ENCODE measurements around the gene ALKBH7.
"Not testable (repeated sequence)": the region's sequence is repeated elsewhere in the genome, so short reads cannot be mapped to it uniquely, and the experiment has no call there.

Gene ALKBH7

DNA sequence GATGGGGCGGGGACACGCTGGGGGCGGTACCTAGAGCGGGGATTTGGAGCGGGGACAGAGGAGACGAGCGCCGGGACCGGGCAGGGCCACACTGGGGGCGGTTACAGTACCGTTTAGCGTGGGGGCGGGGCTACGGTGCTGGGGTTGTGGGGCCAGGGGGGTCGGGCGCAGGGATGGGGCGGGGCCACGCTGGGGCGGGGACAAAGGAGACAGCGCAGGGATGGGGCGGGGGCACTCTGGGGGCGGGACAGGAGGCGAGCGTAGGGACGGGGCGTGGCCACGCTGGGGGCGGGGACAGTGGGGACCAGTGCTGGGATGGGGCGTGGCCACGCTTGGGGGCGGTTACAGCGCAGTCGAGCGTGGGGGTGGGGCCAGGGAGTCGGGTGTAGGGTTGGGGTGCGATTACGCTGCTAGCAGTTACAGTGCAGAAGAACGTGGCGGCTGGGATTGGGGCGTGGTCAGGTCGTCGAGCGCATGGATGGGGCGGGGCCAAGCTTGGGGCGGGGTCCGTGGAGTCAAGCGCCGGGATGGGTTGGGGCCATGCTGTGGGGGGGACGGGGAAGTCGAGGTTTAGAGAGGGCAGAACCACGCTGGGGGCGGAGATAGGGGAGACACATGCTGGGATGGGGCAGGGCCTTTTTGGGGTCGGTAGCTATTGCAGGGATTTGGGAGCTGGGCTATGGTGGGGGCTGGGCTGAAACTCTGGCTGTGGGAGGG lies 660 bp downstream of the ALKBH7 start:
- peak; percentile 99 for DNase-seq

DNA sequence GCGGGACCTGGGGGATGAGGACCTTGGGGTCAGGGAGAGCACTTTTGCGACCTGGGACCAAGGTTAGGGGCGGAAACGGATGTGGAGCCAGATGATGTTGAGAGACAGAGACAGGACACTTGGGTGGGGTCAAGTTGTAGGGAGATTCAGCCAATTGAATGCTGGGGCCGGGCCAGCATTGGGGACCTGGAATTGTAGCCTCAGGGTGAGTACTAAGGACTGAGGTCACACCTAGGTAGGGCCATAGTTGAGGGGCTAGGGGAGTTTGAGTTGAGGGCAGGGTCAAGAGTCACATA lies 1.2 kb downstream of the ALKBH7 start:
- DNase-seq, result peak; percentile 55

DNA sequence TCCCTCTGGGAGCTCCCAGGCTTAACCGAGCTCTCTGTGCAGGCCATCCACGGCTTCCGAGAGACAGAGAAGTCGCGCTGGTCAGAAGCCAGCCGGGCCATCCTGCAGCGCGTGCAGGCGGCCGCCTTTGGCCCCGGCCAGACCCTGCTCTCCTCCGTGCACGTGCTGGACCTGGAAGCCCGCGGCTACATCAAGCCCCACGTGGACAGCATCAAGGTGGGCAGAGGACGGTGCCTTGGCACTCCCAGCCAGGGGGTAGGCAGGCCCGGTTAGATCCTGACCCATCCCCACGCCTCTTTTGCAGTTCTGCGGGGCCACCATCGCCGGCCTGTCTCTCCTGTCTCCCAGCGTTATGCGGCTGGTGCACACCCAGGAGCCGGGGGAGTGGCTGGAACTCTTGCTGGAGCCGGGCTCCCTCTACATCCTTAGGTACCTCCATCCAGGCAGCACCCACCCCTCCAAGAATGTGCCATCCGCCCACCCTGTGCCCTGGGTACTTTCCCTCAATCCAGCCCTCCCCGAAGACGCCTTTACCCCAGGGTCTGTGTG lies 1.6 kb downstream of the ALKBH7 start:
- DNase-seq, result no peak

DNA sequence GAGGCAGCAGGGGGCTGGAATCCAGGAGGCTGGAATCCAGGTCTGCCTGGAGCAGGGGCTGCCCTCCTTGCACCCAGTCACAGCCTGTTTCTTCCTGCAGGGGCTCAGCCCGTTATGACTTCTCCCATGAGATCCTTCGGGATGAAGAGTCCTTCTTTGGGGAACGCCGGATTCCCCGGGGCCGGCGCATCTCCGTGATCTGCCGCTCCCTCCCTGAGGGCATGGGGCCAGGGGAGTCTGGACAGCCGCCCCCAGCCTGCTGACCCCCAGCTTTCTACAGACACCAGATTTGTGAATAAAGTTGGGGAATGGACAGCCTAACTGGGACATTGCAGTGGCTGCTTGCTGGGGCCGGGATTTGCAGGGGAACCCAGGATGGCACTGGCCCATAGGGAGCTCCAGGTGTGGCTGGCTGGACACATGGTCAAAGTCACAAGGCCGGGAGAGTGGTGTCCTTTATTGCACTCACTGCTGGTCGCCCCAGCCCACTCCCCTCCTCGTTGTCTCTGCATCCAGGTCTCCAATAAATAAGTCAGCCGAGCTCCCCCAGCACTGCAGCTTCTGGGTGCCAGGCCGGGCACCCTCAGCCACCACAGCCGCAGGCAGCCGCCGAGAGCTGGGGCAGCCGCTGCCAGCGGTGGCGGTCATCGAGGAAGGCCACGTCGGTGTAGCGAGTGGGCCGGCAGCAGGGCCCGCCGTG lies 2.3 kb downstream of the ALKBH7 start:
- no peak for DNase-seq

DNA sequence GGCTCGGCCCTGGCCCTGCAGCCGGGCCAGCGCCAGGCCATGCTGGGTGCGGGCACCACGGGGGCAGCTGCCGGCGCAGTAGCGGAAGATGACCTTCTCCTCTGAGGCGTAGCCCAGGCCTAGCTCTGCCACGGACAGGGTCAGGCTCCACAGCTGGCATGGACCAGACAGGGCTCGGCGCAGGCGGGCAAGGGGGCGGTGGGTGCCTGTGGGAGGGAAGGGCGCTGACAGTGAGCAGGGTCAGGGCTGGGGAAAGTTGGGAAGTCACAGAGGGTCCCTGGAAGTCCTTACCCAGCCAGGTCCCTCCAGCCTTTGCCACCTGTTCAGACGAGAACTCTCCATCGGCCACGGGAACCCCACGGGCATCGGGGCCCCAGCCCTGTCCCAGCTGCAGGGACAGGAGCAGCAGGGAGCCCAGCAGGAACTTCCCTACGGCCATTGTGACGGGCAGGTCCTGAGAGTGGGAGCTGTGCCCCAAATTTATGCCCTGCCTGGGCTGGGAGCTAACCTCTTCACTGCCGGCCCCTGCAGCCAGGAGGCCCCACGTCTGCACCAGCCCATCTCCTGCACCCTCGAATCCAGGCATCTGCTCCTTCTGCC lies 2.9 kb downstream of the ALKBH7 start, which contains the start of gene PSPN:
TSS of gene PSPN (minus strand) at position 523 of the 600 bp plus-strand sequence. CDS start at position 439, 84 bp downstream.
- no peak for DNase-seq

DNA sequence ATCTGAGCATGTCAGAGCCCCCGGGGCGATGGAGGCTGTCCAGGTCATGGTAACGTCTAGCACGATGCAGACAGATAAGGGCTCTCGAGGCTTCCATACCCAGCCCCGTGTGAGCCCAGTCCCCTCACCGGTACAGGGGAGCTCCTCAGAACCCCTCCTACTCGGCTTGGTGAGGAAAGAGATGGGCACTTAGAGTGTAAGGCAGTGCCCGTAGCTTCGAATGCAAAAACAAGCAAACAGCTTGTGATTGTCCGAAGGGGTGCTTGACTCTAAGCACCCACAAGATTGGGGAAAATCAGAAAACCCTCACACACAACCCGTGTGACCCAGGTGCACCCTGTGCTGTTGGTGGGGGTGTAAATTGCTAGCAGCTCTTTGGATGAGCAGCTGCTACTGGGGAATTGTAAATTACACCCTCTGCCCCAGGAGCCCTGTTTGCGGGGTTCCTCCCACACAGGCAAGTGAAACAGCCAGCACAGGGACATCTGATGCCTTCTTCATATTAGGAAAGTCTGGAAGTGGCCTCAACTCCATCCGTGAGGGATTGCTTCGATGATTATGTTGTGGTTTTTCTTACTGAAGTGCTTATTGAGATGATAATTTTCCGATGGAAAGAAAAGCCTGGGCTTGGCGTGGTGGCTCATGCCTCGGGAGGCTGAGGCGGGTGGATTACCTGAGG lies 4.1 kb downstream of the ALKBH7 start:
- no peak for DNase-seq

DNA sequence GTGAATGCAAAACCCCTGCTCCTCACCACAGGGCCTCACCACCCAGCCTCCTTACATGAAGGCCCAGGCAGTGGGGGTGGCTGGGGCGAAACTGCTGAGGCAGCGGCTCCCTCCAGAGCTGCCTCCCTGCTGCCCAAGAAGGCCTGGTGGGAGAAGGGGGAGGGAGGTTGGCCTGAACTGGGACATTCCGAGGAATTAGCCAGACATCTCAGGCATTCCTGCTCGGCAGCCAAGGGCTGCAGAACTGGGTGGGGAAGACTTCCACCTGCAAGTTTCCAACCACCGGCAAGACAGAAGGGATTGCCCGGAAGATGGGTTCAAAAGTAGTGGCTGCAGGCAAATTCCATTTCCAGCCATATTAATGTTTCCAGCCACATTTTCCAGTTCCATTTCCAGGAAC lies 5.4 kb downstream of the ALKBH7 start:
- no peak for DNase-seq

DNA sequence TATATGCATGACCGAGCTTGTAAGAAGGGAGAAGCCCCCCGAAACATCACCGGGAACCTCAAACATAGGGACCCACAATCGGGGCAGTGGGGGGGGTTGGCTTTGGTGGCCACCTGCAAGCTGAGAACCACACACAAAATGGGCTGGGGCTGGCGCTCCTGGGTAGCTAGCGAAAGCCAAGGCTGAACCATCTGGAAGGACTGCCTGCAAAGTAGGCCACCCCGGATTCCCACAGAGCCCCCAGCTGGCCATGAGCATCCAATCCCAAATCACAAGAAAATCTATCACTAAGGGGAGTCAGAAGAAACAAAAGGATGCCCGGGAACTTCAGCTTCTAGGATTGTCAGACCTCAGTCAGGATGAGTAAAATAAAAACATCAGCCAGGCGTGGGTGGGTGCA lies 5.9 kb downstream of the ALKBH7 start:
- no peak for DNase-seq

DNA sequence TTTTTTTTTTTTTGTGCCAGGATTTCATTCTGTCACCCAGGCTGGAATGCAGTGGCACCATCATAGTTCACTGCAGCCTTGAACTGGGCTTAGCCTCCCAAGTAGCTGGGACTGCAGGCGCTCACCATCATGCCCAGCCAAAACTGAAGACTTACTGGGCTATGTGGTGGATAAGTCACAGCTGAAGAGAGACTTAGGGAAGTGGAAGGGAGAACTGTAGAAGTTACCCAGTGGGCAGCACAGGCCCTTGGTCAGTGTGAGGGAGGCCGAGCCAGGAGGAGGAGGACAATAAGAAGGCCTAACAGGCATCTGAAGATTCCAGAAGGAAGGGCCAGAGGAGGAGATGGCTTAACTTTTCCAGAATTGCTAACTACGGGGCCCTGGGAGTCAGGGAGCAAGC lies 7.2 kb downstream of the ALKBH7 start:
- no peak for DNase-seq

DNA sequence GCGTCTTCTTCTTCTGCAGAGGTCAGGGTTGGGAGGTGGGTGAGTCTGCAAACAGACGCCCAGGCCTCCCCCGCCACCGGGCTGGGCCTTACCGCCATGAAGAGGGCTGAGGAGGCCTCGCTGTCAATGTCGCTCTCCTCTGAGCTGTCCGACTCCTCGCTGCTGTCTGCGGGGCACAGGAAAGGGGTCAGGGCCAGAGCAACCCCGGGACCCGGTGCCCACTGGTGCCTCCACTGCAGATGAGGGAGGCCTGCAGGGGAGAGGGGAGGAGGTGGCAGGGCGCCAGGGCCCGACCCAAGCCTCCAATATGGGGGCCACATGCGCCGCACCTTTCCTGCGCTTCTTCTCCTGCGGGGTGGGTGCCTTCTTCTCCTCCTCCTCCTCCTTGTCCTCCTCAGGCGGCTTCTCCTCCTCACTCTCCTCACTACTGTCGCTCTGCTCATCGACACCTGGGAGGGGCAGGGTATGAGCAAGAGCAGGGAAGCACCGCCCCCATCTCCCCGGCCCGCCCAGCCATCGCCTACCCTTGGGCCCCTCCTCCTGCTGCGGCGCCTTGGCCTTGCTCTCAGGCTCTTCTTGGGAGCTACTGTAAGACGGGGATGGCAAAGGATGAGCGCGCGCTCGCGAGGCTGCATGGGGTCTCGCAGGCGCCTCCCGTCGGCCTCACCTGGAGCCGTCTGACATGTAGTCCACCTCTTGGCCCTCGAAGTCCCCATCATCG lies 8.6 kb downstream of the ALKBH7 start:
- no peak for DNase-seq

DNA sequence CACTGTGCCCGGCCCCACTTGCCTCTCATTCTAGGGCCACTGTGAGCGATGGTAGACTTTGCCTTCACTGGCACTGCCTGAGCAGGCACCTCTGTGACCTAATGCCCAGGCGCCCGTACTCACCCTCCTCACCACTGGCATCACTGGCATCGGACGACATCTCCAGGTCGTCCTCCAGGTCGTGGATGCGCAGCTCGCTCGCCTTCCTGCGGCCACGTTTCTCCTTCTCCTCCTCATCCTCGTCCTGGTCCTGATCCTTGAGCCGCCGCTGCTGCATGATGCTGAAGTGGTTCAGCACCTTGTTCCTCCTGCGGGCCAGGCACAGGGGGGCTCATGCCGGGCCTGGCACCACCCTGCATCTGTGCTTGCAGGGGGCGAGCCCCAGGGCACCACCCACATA lies 10.6 kb downstream of the ALKBH7 start:
- no peak for DNase-seq

DNA sequence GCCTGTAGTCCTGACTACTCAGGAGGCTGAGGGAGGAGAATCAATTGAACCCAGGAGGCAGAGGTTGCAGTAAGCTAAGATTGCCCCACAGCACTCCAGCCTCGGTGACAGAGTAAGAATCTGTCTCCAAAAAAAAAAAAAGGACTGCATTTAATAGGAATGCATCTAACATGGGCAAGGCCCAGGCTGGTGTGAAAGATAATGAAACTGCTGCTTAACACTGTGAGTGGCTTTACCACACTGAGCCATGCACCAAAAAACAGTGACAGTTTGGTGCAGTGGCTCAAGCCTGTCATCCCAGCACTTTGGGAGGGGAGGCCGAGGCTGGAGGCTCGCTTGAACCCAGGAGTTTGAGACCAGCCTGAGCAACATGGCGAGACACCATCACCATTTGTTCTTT lies 11.8 kb downstream of the ALKBH7 start:
- no peak for DNase-seq

DNA sequence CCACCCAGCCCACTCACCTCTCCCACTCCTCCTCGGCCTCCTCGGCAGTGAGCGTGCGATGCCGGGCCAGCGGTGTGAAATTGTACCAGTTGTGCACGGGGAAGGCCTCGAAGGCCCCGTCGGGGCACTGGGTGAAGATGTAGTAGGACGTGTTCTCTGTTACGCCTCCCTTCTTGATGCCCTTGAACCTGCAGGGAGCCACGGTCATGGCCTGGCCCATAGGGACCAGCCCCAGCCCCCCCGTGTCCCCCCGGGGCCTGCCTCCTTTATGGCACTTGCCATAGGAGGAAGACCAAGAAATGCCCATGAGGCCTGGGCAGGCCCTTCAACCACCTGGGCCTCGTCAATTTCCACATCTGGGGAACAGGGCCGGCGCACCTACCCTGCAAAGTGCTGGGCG lies 14.8 kb downstream of the ALKBH7 start:
- no peak for DNase-seq

DNA sequence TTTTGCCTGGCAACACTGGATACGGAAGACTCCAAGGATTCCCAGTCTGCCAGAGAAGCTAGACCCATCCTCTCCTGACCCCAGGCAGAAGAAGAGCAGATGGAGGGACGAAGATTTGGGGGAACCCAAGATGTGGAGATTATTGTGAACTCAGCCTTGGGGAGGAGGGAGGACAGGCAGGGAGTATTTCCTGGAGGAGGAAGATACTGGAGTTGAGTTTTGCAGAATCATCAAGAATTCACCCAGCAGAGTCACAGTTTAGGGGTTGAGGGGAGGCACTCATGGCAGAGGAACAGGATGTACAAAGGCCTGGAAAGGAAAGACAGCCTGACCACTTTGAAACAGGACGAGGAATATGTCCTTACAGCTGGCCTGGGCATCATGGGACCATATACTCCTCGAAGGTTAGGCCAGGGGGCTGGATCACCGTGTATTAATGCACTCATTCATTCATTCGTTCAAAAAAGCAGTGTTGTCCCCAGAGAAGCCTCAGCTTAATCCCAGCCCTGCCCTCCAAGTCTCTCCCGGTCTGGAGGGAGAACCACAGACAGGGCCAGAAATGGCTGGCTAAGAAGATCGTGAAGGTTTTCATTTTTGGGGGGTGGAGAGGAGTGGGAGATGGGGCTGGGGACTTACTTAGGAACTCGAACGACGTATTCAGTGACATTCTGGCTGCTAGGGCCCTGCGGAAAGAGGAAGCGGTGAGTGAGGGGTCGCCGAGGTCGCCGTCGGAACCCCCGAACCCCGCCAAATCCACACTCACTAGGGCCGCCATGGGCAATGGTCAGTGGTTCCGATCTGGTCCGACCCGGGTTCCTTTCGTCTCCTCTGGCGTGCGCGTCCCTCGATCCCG lies 19.9 kb downstream of the ALKBH7 start:
- DNase-seq, result no peak

DNA sequence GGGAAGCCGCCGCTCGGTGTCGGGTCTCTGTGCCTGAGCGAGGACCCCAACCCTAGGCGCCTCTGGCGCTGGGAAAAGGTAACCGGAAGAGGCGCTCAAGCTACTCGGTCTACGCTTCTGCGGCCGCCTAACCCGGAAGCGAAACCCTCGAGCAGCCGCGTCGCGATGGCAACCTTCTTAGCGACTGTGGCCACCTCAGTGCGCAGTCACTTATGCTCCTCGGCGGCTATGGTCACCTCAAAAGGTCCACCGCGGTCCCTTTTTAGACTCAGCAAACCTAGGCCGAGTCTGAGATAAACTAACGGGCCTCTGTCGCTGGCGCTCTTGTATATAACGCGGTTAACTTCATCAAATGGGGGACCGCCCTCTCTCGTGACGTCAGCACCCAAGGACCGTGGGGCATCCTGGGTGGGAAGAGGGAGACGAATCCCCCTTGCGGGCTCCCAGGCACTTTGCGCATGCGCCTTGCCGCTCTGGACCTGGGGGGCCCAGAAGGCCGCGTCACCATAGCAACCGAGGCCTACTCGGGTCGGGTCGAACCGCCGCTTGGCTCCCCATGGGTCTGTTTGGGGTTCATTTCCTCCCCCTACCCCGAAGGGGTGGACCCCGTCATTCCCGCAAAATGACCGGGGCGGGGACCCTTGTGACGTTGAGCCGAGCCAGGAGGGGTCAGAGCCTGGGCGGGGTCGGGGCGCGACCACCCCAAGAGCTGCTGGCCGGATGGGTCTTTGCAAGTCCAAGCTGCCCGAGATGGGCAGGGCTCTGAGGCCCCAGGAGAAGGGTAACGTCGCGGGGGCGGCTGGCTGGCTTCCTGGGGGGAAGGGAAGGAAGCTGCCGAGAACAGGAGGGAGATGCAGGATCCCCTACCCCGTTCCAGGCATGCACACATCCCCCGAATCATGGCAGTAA lies 20.7 kb downstream of the ALKBH7 start, which contains the start of gene GTF2F1:
TSS of gene GTF2F1 (minus strand) at position 91 of the 909 bp plus-strand sequence. CDS start 169 bp downstream, outside the sequence.
- peak; percentile 98 for DNase-seq

DNA sequence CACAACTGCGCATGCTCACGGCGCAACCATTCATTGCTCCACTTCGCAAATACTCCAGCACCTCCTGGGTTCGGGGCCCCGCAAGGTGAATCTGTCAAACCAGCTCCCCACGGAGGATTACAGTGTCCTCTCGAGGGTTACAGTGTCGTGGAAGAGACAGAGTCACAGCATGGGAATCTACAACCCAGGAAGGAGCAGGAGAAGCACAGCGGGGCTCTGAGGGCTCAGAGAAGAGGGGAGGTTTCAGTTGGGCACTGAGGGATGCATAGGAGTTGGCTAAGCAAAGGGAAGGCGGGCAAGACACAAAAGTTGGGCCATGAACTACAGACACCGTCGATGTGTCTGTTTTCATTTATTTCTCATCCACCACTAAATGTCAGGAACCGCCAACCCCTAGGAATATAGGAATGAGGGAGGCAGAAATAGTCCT lies 21.4 kb downstream of the ALKBH7 start:
- DNase-seq, result no peak

DNA sequence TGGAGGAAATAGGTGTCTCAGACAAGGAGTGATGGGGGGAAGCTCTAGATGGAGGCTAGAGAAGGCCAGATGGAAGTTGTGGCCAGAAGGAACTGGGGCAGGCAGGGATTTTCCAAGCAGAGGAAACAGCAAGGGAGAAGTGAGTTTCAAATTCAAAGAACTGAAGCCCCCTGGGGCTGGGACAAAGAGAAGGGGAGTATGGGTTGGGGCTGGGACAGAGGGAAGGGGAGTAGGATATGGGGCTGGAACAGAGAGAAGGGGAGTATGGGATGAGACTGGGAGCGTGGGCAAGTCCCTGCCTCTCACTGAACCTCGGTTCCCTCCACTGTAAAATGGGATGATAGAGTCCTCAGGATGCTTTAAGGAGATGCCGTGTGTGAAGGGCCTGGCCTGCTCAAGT lies 22.2 kb downstream of the ALKBH7 start:
- DNase-seq, result no peak

DNA sequence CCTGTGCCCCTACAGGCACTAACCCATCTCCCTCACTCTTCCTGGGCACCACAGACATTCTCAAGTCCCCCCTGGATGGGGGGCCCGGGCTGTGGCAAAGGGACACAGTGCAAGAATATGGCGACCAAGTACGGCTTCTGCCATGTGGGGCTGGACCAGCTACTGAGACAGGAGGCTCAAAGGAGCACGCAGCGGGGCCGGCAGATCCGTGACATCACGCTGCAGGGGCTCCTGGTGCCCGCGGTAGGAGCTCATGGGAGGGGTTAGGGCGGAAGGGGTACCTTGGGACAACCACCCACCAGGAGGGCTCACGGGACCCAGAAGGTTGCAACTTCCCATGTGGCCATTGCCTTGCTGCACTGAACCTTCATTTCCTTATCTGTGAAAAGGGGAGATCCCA lies 23.7 kb downstream of the ALKBH7 start:
- no peak for DNase-seq

DNA sequence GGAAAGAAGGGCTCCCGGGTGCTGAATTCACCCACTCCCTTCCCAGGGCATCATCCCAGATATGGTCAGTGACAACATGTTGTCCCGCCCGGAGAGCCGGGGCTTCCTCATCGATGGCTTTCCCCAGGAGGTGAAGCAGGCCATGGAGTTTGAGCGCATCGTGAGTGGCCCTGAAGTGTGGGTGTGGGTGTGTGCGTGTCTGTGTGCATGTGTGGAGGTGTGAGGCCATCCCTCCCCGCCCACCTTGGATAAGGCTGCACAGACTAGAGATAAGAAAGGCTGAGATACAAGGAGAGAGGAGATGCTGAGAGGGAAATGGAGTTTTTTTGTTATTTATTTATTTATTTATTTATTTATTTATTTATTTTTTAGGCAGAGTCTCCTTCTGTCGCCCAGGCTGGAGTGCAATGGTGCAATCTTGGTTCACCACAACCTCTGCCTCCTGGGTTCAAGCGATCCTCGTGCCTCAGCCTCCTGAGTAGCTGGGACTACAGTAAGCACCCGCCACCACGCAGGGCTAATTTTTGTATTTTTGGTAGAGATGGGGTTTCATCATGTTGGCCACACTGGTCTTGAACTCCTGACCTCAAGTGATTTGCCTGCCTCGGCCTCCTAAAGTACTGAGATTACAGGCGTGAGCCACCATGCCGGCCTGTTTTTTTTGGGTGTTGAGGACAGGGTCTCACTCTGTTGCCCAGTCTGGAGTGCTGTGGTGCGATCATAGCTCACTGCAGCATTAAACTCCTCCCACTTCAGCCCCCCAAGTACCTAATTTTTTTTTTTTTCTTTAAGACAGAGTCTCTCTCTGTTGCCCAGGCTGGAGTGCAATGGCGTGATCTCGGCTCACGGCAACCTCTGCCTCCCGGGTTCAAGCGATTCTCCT lies 27.7 kb downstream of the ALKBH7 start:
- DNase-seq, result not testable (repeated sequence)

Measured in NCI-H69 (cell line).